Suppressor macrophage treated with lipopolysaccharide for 1 hour (primary cell): ENCODE data around the gene TNS3.

Experiments used
- DNase-seq, 3 donors: peaks; one replicate each; pipeline ENCODE4 v3.0.0-alpha.2; 2020 to 2022

The TNS3 gene

GRCh38 chr7:47378728-47379395 lies 203.0 kb downstream of the TNS3 start:
- no peak for DNase-seq

GRCh38 chr7:47377741-47378140 lies 204.2 kb downstream of the TNS3 start:
- no peak for DNase-seq

- DNase-seq, result no peak
Measured at GRCh38 chr7:47376991-47377616, 204.8 kb downstream of the TNS3 start.

GRCh38 chr7:47375121-47375938 lies 206.6 kb downstream of the TNS3 start:
- no peak for DNase-seq

GRCh38 chr7:47374538-47374937 lies 207.4 kb downstream of the TNS3 start:
- DNase-seq, result no peak

GRCh38 chr7:47373871-47374451 lies 207.9 kb downstream of the TNS3 start:
- DNase-seq, result no peak

GRCh38 chr7:47371733-47372368 lies 210.1 kb downstream of the TNS3 start:
- DNase-seq, result no peak

GRCh38 chr7:47371317-47371716 lies 210.6 kb downstream of the TNS3 start:
- no peak for DNase-seq

- peak; percentile 20 to 47 (median 22) for DNase-seq
Measured at GRCh38 chr7:47370461-47371042, 211.4 kb downstream of the TNS3 start.

- no peak for DNase-seq
Measured at GRCh38 chr7:47369736-47370135, 212.2 kb downstream of the TNS3 start.

- no peak for DNase-seq
Measured at GRCh38 chr7:47368190-47368812, 213.6 kb downstream of the TNS3 start.

- DNase-seq, result no peak
Measured at GRCh38 chr7:47367369-47367768, 214.5 kb downstream of the TNS3 start.

- no peak for DNase-seq
Measured at GRCh38 chr7:47366960-47367359, 215.0 kb downstream of the TNS3 start.

GRCh38 chr7:47366211-47366610 lies 215.7 kb downstream of the TNS3 start:
- DNase-seq, result no peak

- DNase-seq, result no peak
Measured at GRCh38 chr7:47362984-47363383, 218.9 kb downstream of the TNS3 start.

- peak in 1 of 3 donors; percentile 5 for DNase-seq
Measured at GRCh38 chr7:47361746-47362215, 220.1 kb downstream of the TNS3 start.

- DNase-seq, result no peak
Measured at GRCh38 chr7:47361236-47361635, 220.7 kb downstream of the TNS3 start.

- no peak for DNase-seq
Measured at GRCh38 chr7:47360301-47360900, 221.5 kb downstream of the TNS3 start.

GRCh38 chr7:47358944-47359588 lies 222.8 kb downstream of the TNS3 start:
- no peak for DNase-seq

- DNase-seq, result no peak
Measured at GRCh38 chr7:47358357-47358756, 223.6 kb downstream of the TNS3 start.

- no peak for DNase-seq
Measured at GRCh38 chr7:47357863-47358262, 224.0 kb downstream of the TNS3 start.
